ENCODE results near the gene ZNF697. TPM values are rescaled to one million over a fixed set of nuclear protein-coding genes. Genes with fewer than 3 reads are reported as not detected.

The ZNF697 gene
- total RNA-seq = 10 to 100 TPM in 2 of 4 donors, 1 to 10 TPM in 2; 6.4 to 12.7 (median 10.2) TPM

DNA sequence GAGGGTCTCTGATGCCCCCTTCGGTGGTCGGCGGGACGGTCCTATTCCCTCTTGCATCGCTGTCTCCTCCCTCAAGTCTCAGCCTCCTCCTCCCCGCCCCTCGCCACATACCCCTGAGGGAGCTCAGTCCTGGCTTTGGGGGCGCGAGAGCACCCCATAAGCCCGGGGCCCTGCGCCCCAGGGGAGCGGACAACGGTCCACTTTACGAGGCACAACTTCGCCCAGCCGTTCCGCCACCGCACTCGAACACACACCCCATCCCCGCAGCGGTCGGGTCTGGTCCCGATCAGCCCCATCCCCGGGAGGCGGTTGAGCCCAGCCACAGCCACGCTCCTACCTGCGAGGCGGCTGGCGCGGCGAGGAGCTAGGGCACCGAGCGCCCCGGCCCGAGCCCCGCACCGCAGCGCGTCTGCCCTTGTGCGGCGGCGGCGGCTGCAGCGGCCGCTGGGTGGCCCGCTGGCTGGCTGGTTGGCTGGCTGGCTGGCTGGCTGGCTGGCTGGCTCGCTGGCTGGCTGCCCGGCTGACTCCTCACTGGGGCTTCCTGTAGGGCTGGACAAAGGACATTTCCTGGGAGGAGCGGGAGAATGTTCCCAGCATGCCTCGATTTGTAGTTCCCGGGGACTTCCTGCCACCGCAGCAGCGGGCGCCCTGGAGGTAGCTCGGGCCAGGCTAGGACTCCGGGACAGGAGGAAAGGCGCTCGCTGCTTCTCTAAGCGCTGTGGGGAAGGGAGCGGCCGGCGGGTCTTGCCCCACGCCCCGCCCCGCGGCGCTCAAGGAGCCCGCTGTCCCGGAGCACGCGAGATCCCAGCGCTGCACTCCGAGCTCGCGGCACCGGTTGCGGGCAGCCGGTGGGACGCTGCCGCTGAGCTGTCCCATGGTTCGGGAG is at the start of gene ZNF697:
Gene ZNF697 (minus strand): TSS at position 533 of the 886 bp plus-strand sequence. CDS start 22,166 bp downstream, outside the sequence.
- TF ChIP-seq, protein P1, sequence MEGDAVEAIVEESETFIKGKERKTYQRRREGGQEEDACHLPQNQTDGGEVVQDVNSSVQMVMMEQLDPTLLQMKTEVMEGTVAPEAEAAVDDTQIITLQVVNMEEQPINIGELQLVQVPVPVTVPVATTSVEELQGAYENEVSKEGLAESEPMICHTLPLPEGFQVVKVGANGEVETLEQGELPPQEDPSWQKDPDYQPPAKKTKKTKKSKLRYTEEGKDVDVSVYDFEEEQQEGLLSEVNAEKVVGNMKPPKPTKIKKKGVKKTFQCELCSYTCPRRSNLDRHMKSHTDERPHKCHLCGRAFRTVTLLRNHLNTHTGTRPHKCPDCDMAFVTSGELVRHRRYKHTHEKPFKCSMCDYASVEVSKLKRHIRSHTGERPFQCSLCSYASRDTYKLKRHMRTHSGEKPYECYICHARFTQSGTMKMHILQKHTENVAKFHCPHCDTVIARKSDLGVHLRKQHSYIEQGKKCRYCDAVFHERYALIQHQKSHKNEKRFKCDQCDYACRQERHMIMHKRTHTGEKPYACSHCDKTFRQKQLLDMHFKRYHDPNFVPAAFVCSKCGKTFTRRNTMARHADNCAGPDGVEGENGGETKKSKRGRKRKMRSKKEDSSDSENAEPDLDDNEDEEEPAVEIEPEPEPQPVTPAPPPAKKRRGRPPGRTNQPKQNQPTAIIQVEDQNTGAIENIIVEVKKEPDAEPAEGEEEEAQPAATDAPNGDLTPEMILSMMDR (IDR thresholded peaks at IDR 0.05; ENCODE audit: low read depth) = no peak

DNA sequence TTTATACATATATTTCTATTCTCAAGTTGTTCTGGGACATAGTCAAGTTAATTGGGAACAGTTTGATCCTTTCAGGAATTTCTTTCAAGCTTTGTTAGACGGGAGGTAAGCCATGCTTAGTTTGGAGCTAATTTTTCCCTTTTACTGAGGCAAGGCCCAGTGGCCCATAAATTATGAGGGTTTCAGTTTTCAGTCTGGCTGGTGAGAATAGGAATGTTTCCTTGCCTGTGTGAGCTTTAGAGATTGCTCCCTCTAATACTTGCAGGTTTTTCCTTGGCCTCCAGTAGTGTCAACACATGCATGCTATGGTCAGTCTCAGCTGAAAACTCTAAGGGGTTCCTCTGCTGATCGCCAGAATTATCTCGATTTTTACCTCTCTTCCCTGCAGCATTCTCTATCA is 49.5 kb upstream of the ZNF697 start:
- TF ChIP-seq, protein P1 (IDR thresholded peaks at IDR 0.05; ENCODE audit: low read depth) = no peak

DNA sequence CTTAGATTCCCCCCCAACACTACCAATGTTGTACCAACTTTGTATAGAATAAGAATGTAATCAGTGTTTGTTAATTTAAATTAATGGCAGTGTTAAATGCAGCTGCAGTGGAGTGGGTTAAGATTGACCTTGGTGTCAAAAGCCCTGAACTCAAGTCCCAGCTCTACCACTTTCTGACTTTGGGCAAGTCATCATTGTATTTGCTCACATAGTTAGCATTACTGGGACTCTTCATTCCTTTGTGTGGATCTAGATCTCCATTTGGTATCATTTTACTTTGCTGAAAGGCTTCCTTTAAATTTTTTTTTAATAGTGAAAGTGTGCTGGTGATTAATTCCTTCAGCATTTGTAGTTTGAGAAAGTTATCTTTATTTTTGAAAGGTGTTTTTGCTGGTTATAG is 41.4 kb upstream of the ZNF697 start:
- TF ChIP-seq, protein P1 (IDR thresholded peaks at IDR 0.05; ENCODE audit: low read depth) = no peak

DNA sequence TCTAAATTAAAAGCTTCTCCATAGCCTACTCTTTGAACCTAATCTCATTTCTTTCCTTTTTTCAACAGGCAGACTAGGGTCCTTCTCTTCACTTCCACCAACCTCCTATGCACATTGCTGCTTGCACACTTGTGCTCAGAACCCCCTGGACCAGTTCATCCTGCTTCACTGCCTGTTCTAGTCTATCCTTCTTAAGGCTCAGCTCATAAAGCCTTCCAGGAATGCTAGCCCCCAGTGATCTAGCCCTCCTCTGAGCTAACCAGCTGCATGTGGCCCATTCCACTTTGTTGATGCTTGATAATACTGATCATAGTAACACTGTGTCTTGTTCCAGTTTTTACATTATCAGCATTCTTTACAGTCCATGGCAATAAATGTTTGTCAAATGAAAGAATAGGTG is 40.7 kb upstream of the ZNF697 start:
- TF ChIP-seq, protein P1 (IDR thresholded peaks at IDR 0.05; ENCODE audit: low read depth) = no peak

DNA sequence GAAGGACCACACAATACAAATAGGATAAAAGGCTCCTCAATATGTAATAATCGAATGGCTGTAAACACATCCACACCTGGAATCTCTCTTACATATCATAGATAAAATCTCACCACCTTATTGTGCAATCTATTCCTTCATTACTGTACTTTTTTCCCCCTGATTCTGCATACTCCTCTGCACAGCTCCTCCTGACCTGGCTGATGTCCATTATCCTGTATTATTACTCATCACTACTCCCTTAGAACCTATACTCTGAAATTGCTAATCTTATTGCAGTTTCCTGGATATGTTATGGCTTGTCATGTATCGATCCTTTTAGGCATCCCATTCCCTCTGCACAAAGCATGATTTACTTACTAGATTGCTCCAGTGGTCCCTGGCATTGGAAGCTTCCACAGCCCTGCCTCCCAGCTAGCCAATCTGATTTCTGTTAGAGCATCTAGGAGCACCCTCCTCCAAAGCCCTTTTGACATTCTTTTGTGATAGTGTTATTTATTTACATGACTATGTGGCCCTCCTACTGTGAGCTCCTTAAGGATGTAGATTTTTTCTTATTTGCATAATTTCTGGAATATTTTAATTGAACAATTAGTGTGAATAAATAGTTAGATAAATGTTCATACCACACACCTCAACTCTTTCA is 39.5 kb upstream of the ZNF697 start:
- TF ChIP-seq, protein P1 (IDR thresholded peaks at IDR 0.05; ENCODE audit: low read depth) = no peak

DNA sequence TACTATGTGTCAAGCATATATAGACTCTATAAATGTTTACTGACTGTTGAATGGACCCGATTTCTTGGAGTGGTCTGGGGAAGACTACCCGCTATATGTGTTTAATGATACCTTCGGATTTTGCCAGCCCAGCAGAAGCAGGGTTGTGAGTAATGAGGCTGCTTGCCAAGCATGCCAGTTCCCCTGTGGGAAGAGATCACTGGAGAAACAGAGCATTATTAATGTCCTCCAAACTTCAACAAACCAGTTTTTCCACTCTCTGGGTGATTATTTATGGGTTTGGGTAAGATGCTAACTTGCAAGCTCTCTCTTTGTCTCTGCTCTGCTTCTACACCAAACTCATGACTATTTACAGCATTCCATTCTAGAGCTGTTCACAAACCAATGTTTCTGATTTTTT is 38.6 kb upstream of the ZNF697 start:
- TF ChIP-seq, protein P1 (IDR thresholded peaks at IDR 0.05; ENCODE audit: low read depth) = no peak

DNA sequence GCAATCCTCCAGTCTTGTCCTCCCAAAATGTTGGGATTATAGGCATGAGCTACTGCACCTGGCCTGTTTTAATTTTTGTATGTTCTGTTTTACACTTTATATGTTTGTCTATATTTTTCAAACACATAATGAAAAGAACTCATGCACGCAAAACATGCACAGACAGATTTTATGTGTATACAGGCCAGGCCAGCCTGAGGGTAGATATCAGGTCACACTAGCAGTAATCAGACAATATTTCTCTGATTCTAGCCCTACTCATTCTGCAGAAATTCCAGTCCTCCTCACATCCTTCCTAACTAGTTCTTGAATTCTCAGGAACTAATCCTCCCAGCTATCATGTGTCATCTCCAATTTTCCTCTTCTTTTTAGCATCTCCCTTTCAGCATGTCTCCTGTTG is 35.8 kb upstream of the ZNF697 start:
- TF ChIP-seq, protein P1 (IDR thresholded peaks at IDR 0.05; ENCODE audit: low read depth) = no peak
